Loucy (cell line): ENCODE results near the gene DCLK2.

Source experiments
- H2AFZ ChIP-seq: fragments of 200-600 bp; sonication (generic); 2 replicates; pipeline ENCODE4 v1.6.0; 2016; ENCODE audit warnings: antibody characterized with exemption, mild to moderate bottlenecking, low read length, moderate library complexity
- H3F3A ChIP-seq: fragments of 200-600 bp; 2 replicates; pipeline ENCODE4 v1.6.0; 2016; ENCODE audit warnings: antibody characterized with exemption, low read depth, mild to moderate bottlenecking
- H3K27me3 ChIP-seq: fragments of 200-600 bp; sonication (generic); 2 replicates; pipeline ENCODE4 v1.6.1; 2014; ENCODE audit warnings: low read length, mild to moderate bottlenecking; ENCODE audit not compliant: insufficient read depth, poor library complexity, severe bottlenecking
- H3K36me3 ChIP-seq: fragments of 200-600 bp; sonication (generic); 2 replicates; pipeline ENCODE4 v1.6.1; 2016; ENCODE audit warnings: low read length; ENCODE audit not compliant: insufficient read depth
- H3K4me1 ChIP-seq: fragments of 200-600 bp; sonication (generic); 2 replicates; pipeline ENCODE4 v1.5.1; 2014; ENCODE audit warnings: low read length, mild to moderate bottlenecking; ENCODE audit not compliant: insufficient read depth, poor library complexity, severe bottlenecking
- H3K4me2 ChIP-seq: fragments of 200-600 bp; sonication (generic); 2 replicates; pipeline ENCODE4 v1.6.0; 2014; ENCODE audit warnings: antibody characterized with exemption, low read length, low read depth, mild to moderate bottlenecking; ENCODE audit not compliant: poor library complexity, severe bottlenecking
- H3K4me3 ChIP-seq: fragments of 200-600 bp; sonication (generic); 2 replicates; pipeline ENCODE4 v1.5.1; 2014; ENCODE audit warnings: low read length, mild to moderate bottlenecking, mixed read lengths; ENCODE audit not compliant: poor library complexity, severe bottlenecking
- H3K79me2 ChIP-seq: fragments of 200-600 bp; sonication (generic); 2 replicates; pipeline ENCODE4 v1.6.1; 2014; ENCODE audit warnings: low read length; ENCODE audit not compliant: insufficient read depth
- H3K9ac ChIP-seq: fragments of 200-600 bp; sonication (generic); 2 replicates; pipeline ENCODE4 v1.6.0; 2014; ENCODE audit warnings: mild to moderate bottlenecking, low read depth, low read length, moderate library complexity; ENCODE audit not compliant: poor library complexity, severe bottlenecking
- H3K9me2 ChIP-seq: fragments of 200-600 bp; sonication (generic); replicated peaks from 2 replicates; pipeline ENCODE4 v1.6.1; 2016; ENCODE audit warnings: low read depth, low read length, mixed read lengths
- H3K9me3 ChIP-seq: fragments of 200-600 bp; sonication (generic); 2 replicates; pipeline ENCODE4 v1.6.1; 2014; ENCODE audit warnings: mild to moderate bottlenecking, antibody characterized with exemption, low read length, low read depth; ENCODE audit not compliant: insufficient read depth
- H4K20me1 ChIP-seq: fragments of 200-600 bp; sonication (generic); 2 replicates; pipeline ENCODE4 v1.6.0; 2014; ENCODE audit warnings: antibody characterized with exemption, low read length, mild to moderate bottlenecking; ENCODE audit not compliant: insufficient read depth, poor library complexity, severe bottlenecking
- CTCF ChIP-seq: fragments of 200-600 bp; sonication (generic); conservative IDR thresholded peaks from 2 replicates; pipeline ENCODE4 v1.5.1; 2014; ENCODE audit warnings: mild to moderate bottlenecking, antibody characterized with exemption, low read length
- EZH2phosphoT487 ChIP-seq: fragments of 200-600 bp; IDR thresholded peaks from 2 replicates; pipeline ENCODE4 v1.6.1; 2018; ENCODE audit warnings: antibody characterized with exemption, mild to moderate bottlenecking, moderate library complexity, borderline replicate concordance

Gene DCLK2

GRCh38 chr4:150259861-150260567, 181.8 kb downstream of the DCLK2 start:
- Histone ChIP-seq H2AFZ (no peak overlapping the region), H3K9ac (no peak overlapping the region), H3K4me1 (no peaks in the 10 kb centered on the region), H3F3A (no peaks in the 10 kb centered on the region), H3K36me3 (peaks cover under 1% of the 10 kb centered on the region), H3K27me3 (no peaks in the 10 kb centered on the region), H3K4me2 (no peak overlapping the region), H3K4me3 (no peak overlapping the region), H3K9me3 (no peaks in the 10 kb centered on the region), H4K20me1 (no peaks in the 10 kb centered on the region), H3K9me2 (no peaks in the 10 kb centered on the region), H3K79me2 (no peaks in the 10 kb centered on the region)
- TF ChIP-seq EZH2phosphoT487 (no peak), CTCF (no peak)

DNA sequence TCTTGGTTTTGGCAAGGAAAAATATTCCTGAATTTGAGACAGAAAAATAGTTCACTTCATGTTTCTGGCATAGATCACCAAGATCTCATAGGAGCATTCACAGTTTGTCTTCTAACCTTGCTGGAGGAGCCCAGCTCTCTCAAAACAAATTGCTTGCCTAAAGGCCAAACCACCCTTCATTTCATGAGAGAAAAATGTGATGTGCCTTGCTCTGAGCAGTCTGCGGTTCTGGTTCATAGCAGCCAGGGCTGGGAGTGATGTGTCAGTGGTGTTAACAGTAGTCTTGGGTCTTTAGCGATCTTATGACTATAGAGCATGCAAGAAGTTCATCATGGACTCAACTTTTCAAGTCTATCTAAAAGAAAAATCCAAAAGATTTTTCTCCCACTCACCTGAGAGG, 183.3 kb downstream of the DCLK2 start:
- no peaks in the 10 kb centered on the region for H3K4me1 ChIP-seq
- TF ChIP-seq CTCF (no peak), EZH2phosphoT487 (no peak)
- H3K4me3 ChIP-seq, result no peak overlapping the region
- H4K20me1 ChIP-seq, result no peaks in the 10 kb centered on the region
- peaks cover 13% of the 10 kb centered on the region for H3K36me3 ChIP-seq
- H3K79me2 ChIP-seq, result no peaks in the 10 kb centered on the region
- no peaks in the 10 kb centered on the region for H3K9me3 ChIP-seq
- no peaks in the 10 kb centered on the region for H3K9me2 ChIP-seq
- no peak overlapping the region for H3K4me2 ChIP-seq
- no peak overlapping the region for H3K9ac ChIP-seq
- H2AFZ ChIP-seq, result no peak overlapping the region
- no peaks in the 10 kb centered on the region for H3F3A ChIP-seq
- H3K27me3 ChIP-seq, result no peaks in the 10 kb centered on the region

DNA sequence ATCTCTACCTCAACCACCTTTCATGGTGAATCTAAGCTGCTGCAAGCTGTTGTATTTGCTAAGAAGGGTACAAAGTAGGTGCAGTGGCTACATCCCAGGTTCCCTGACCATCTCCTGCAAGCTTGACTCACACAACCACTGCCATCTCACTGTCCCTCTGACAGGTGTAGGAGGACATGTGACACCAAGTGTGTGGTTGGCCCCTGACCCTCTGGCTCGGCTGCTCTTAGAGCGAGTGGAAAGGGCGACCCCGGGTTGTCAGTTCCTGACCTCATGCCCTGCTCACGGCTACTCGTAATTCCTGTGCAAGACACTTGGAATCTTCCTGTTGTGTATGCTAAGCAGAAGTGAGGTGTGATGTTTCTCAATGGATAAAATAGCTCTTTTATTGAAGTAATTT, 184.4 kb downstream of the DCLK2 start:
- Histone ChIP-seq H3K36me3 (peaks cover 13% of the 10 kb centered on the region), H2AFZ (no peak overlapping the region), H3K4me2 (no peak overlapping the region), H3K9me2 (no peaks in the 10 kb centered on the region), H3K27me3 (no peaks in the 10 kb centered on the region), H4K20me1 (no peaks in the 10 kb centered on the region), H3K9ac (no peak overlapping the region), H3K79me2 (no peaks in the 10 kb centered on the region), H3K4me1 (no peaks in the 10 kb centered on the region), H3K4me3 (no peak overlapping the region), H3F3A (no peaks in the 10 kb centered on the region), H3K9me3 (no peaks in the 10 kb centered on the region)
- TF ChIP-seq EZH2phosphoT487 (no peak), CTCF (no peak)
